Measurements from ENCODE around the gene WASHC4.

DNA sequence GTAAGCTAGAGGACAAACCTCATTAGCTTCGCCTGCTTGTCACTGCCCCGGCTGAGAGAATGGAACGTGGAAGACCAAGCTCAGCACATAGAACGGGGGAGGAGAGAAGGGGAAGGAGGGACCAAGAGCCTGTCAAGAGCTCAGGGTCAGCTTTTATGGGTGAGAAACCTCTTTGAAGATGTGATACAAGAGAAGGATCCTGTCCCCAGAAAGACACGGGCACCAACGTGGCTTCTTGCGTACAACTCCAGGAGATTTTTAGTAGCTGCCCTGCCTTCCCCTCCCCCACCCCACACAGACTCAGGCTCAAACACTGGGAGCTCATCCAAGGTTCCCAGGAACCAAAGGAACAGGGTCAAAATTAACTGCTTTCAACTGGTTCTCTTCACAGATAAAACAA is 93.8 kb downstream of the WASHC4 start:
- no peak for TF ChIP-seq CTCF (IDR thresholded peaks at IDR 0.05)
- TF ChIP-seq POLR2A (IDR thresholded peaks at IDR 0.05), result no peak
